B cell (primary cell): ENCODE measurements around the gene SMIM10L2A. TPM values are rescaled to one million over a fixed set of nuclear protein-coding genes. Genes with fewer than 3 reads are reported as not detected.
"Not testable (repeated sequence)": the region's sequence is repeated elsewhere in the genome, so short reads cannot be mapped to it uniquely, and the experiment has no call there.

ENCODE experiments used
- ATAC-seq: fragments of 200-7000 bp; cut with Tn5 transposase; one replicate; pipeline ENCODE4 v1.10.0; 2021; ENCODE audit warnings: low read depth, mild to moderate bottlenecking, moderate number of reproducible peaks, moderate library complexity
- CTCF ChIA-PET: fragments of 350-600 bp; sonication (Branson Sonifier 250); formaldehyde crosslinking; loops from one replicate; lab custom pipeline; 2021; ENCODE audit warnings: antibody characterized with exemption, inconsistent platforms; lab: Charles Lee
- POLR2A ChIA-PET: fragments of 350-600 bp; sonication (Branson Sonifier 250); formaldehyde crosslinking; loops from one replicate; lab custom pipeline; 2021; ENCODE audit warnings: antibody characterized with exemption; lab: Charles Lee
- DNase-seq: peaks from one replicate; pipeline ENCODE4 v3.0.0; 2013
- H2AFZ ChIP-seq: 2 replicates; pipeline ENCODE4 v1.6.1; 2012; ENCODE audit warnings: mild to moderate bottlenecking, low read depth, low read length; ENCODE audit not compliant: insufficient read depth, poor library complexity, severe bottlenecking
- H3K27ac ChIP-seq, 2 donors: 1 replicate in 1 of 2; 2 replicates in 1 of 2; pipeline ENCODE4 v1.5.1; 2012 to 2013; ENCODE audit warnings: low read length in 2 of 2, mild to moderate bottlenecking in 2 of 2, moderate library complexity in 1 of 2
- H3K27me3 ChIP-seq, 4 experiments: fragments of 200-600 bp in 1 of 4; sonication (generic) in 1 of 4; replicated peaks in 1 of 4; 1 replicate in 2 of 4; 2 replicates in 2 of 4; pipeline versions ENCODE4 v1.6.1 to v1.7.0; 2013 to 2016; ENCODE audit warnings: low read length in 3 of 4, mild to moderate bottlenecking in 2 of 4, mixed read lengths in 1 of 4, moderate library complexity in 1 of 4; ENCODE audit not compliant: insufficient read depth in 4 of 4, control insufficient read depth in 3 of 4; ENCODE audit errors: control extremely low read depth in 1 of 4
- H3K36me3 ChIP-seq, 2 experiments: replicated peaks in 1 of 2; 1 replicate in 1 of 2; 2 replicates in 1 of 2; pipeline versions ENCODE4 v1.6.1 to v1.7.1; 2013; ENCODE audit warnings: low read length in 1 of 2; ENCODE audit not compliant: insufficient read depth in 2 of 2, control insufficient read depth in 1 of 2; ENCODE audit errors: control extremely low read depth in 1 of 2, extremely low read depth in 1 of 2
- H3K4me1 ChIP-seq, 2 donors: fragments of 200-600 bp in 1 of 2; sonication (generic) in 1 of 2; 1 replicate in 1 of 2; 2 replicates in 1 of 2; pipeline versions ENCODE4 v1.5.1 to v1.6.1; 2013 to 2017; ENCODE audit warnings: low read length in 2 of 2; ENCODE audit not compliant: control insufficient read depth in 2 of 2, insufficient read depth in 2 of 2
- H3K4me2 ChIP-seq: replicated peaks from 2 replicates; pipeline ENCODE3; 2012; ENCODE audit warnings: mild to moderate bottlenecking, low read depth, low read length; ENCODE audit not compliant: poor library complexity, severe bottlenecking
- H3K4me3 ChIP-seq, 5 experiments: fragments of 200-600 bp in 1 of 5; sonication (generic) in 1 of 5; 1 replicate in 3 of 5; 2 replicates in 2 of 5; pipeline versions ENCODE4 v1.5.1 to v1.7.0; 2011 to 2016; ENCODE audit warnings: low read length in 4 of 5, mild to moderate bottlenecking in 4 of 5, low read depth in 2 of 5, control low read depth in 1 of 5, moderate library complexity in 1 of 5; ENCODE audit not compliant: insufficient read depth in 1 of 5; ENCODE audit errors: control extremely low read depth in 1 of 5, extremely low read depth in 1 of 5
- H3K79me2 ChIP-seq: fragments of 200-600 bp; sonication (generic); one replicate; pipeline ENCODE4 v1.6.0; 2016; ENCODE audit warnings: low read length; ENCODE audit not compliant: control insufficient read depth, insufficient read depth
- H3K9ac ChIP-seq: fragments of 200-600 bp; sonication (generic); 2 replicates; pipeline ENCODE4 v1.6.1; 2017; ENCODE audit warnings: mild to moderate bottlenecking, low read length, moderate library complexity
- H3K9me3 ChIP-seq, 3 donors: one replicate each; pipeline versions ENCODE4 v1.6.1 to v1.7.1; 2013; ENCODE audit warnings: low read length in 2 of 3; ENCODE audit not compliant: control insufficient read depth in 2 of 3, insufficient read depth in 1 of 3; ENCODE audit errors: control extremely low read depth in 1 of 3
- H4K20me1 ChIP-seq: 2 replicates; pipeline ENCODE4 v1.6.0; 2012; ENCODE audit warnings: mild to moderate bottlenecking, low read length; ENCODE audit not compliant: insufficient read depth, control insufficient read depth, poor library complexity, severe bottlenecking
- H3K27ac Mint-ChIP-seq: one replicate; pipeline ENCODE4 v1.8.0; 2021; ENCODE audit warnings: mixed read lengths
- H3K27me3 Mint-ChIP-seq: one replicate; pipeline ENCODE4 v1.8.0; 2021; ENCODE audit warnings: mixed read lengths
- H3K4me1 Mint-ChIP-seq: one replicate; pipeline ENCODE4 v1.8.0; 2021; ENCODE audit warnings: mixed read lengths
- H3K4me3 Mint-ChIP-seq: one replicate; pipeline ENCODE4 v1.8.0; 2021; ENCODE audit warnings: mixed read lengths
- H3K9me3 Mint-ChIP-seq: one replicate; pipeline ENCODE4 v1.8.0; 2022; ENCODE audit warnings: mixed read lengths; ENCODE audit not compliant: insufficient read depth
- CTCF ChIP-seq: fragments of 200-600 bp; IDR thresholded peaks from one replicate; pipeline ENCODE4 v1.8.0; 2022; ENCODE audit warnings: antibody characterized with exemption, mild to moderate bottlenecking
- EZH2 ChIP-seq: IDR thresholded peaks from 2 replicates; pipeline ENCODE4 v1.6.1; 2012; ENCODE audit warnings: borderline replicate concordance, low read depth, mild to moderate bottlenecking, moderate library complexity, low read length; ENCODE audit not compliant: insufficient read depth, poor library complexity, severe bottlenecking
- WGBS: methylation state at CpG from one replicate; pipeline ENCODE4 v1.1.5; 2013; ENCODE audit warnings: missing lambda C conversion rate; ENCODE audit not compliant: insufficient coverage; 5-methylcytosine and 5-hydroxymethylcytosine counted together
- intact Hi-C: fragments of 100-400 bp; cut with micrococcal nuclease; formaldehyde crosslinking; loops from one replicate; pipeline ENCODE4 v1.10.0; 2022
- polyA plus RNA-seq: library from polyadenylated mRNA; depleted of rRNA; stranded (reverse); fragments of >200 nt; gene quantifications from 2 replicates; pipeline ENCODE4 v1.2.3, GENCODE V29; 2012
- total RNA-seq, 2 donors: library from RNA; stranded (reverse); fragments of 120-200 nt in 1 of 2; gene quantifications; 1 replicate in 1 of 2; 2 replicates in 1 of 2; pipeline versions ENCODE4 v1.2.3 to v1.2.4, GENCODE V29; 2013 to 2022

SMIM10L2A gene
- total and polyA plus RNA-seq, 2 donors (not counting 1 experiment from before 2014, with no cell fraction given) = 0.25 to 0.76 TPM

DNA sequence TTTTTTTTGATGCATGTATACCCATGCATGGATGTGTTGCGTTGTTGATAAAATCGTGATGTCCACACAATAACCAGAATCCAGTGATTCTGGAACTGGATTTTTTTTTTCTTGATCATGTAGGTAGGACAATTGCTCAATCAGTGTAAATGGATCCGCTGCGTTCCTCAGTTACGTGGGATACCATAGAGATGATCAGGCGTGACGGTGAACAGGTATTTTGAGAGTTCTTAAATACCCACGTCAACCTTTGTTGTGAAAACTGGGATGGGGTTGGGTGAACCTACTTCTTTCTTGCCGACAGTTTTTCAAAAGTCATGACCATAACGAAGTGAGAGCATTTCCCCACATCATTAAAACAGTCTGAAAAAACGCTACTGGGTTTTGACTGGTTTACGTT is 913 bp upstream of the SMIM10L2A start:
- no peak overlapping the region for H3K27ac Mint-ChIP-seq
- intact Hi-C loops = loop anchor here (1.0 to 5.0 kb wide), 3 partner anchors 99 to 551 kb away; partner anchors contain the start of genes INTS6L and MMGT1
- H2AFZ ChIP-seq = no peak overlapping the region
- H3K4me2 ChIP-seq = no peak overlapping the region
- no peak overlapping the region for H3K4me3 ChIP-seq
- H3K9me3 ChIP-seq = no peaks in the 10 kb centered on the region
- peak overlapping the region; percentile 79 for H3K4me3 Mint-ChIP-seq
- no CpG with 5 or more reads among the region's 12 CpGs for WGBS
- DNase-seq (no peak), ATAC-seq (no peak)
- no peaks in the 10 kb centered on the region for H3K79me2 ChIP-seq
- H3K9ac ChIP-seq = no peak overlapping the region
- H3K36me3 ChIP-seq = no peaks in the 10 kb centered on the region
- no peaks in the 10 kb centered on the region for H3K9me3 Mint-ChIP-seq
- peaks cover 0 to 8% of the 10 kb centered on the region in 2 donors for H3K4me1 ChIP-seq
- TF ChIP-seq EZH2 (no peak), CTCF (no peak)
- H4K20me1 ChIP-seq = no peaks in the 10 kb centered on the region
- no peaks in the 10 kb centered on the region for H3K27me3 ChIP-seq
- H3K4me1 Mint-ChIP-seq = peaks cover 3% of the 10 kb centered on the region
- H3K27ac ChIP-seq = no peak overlapping the region
- H3K27me3 Mint-ChIP-seq = no peaks in the 10 kb centered on the region
- POLR2A ChIA-PET = no interaction called here
- CTCF ChIA-PET = interaction anchor here (0.7 kb wide), 1 partner anchor 124 kb away, joined by 3 read pairs; no protein-coding TSS in a partner anchor

DNA sequence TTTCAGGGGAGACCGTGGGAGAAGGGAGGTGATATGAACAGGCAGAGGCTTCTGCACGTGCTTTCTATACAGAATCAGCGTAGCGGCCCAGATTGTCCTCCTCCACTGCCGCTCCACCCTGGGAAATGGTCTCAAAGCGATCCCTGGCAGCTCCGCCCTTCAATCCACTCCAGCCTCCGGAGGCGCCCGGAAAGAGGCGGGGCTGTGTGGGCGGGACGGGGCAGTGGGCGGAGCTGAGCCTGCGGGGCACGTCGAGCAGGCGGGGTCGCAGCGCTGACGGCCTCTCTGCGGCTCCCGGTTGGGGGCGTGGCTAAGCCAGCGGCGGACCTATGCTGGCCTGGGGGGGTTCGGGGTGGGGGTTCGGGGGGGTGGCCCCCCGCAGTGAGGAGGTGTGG is 210 bp upstream of the SMIM10L2A start:
- H4K20me1 ChIP-seq = no peaks in the 10 kb centered on the region
- Mint-ChIP-seq H3K4me3 (peak overlapping the region; percentile 79), H3K4me1 (peaks cover 3% of the 10 kb centered on the region), H3K9me3 (no peaks in the 10 kb centered on the region), H3K27ac (no peak overlapping the region), H3K27me3 (no peaks in the 10 kb centered on the region)
- H3K79me2 ChIP-seq = no peaks in the 10 kb centered on the region
- no peaks in the 10 kb centered on the region for H3K9me3 ChIP-seq
- peak; percentile 93 for ATAC-seq
- H3K27me3 ChIP-seq = no peaks in the 10 kb centered on the region
- 38% methylated on average over 1 of the region's 29 CpGs for whole genome bisulfite sequencing
- H3K4me2 ChIP-seq = peak overlapping the region; percentile 75
- TF ChIP-seq EZH2 (no peak), CTCF (no peak)
- H3K36me3 ChIP-seq = no peaks in the 10 kb centered on the region
- ChIA-PET CTCF (interaction anchor here (0.7 kb wide), 1 partner anchor 123 kb away, joined by 3 read pairs; no protein-coding TSS in a partner anchor), POLR2A (interaction anchor here (1.0 kb wide), 1 partner anchor 100 kb away, joined by 4 read pairs; no protein-coding TSS in a partner anchor)
- peaks cover 0 to 8% of the 10 kb centered on the region in 2 donors for H3K4me1 ChIP-seq
- H3K9ac ChIP-seq = peak overlapping the region; percentile 42
- DNase-seq = peak; percentile 83
- H2AFZ ChIP-seq = peak overlapping the region; percentile 54
- H3K27ac ChIP-seq = no peak overlapping the region
- intact Hi-C loops = loop anchor here (1.0 to 5.0 kb wide), 3 partner anchors 99 to 551 kb away; partner anchors contain the start of genes INTS6L and MMGT1
- H3K4me3 ChIP-seq = peak overlapping the region in 4 of 5 experiments; percentile 17 to 51 (median 42)

DNA sequence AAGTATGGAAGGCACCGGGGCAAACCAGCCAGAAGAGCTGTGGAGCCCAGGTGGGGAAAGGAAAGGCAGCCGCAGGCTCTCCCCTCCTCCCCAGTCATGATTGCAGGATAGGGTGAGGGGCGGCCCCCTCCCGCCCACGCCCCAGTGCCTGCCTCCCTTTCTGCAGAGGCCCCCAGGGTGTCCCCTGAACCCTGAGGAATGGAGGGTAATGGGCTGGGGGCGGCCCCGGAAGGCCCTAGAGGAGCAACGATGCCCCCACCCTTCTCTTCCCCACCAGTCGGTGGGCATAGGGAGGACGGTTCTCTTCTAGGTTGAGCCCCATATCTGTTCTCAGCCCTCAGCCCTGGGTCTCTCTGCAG is 1.0 kb downstream of the SMIM10L2A start:
- CTCF ChIA-PET, ATAC-seq, H3K27me3 Mint-ChIP-seq, H3K27me3 ChIP-seq, POLR2A ChIA-PET, H3K4me1 ChIP-seq, H4K20me1 ChIP-seq, H3K79me2 ChIP-seq, H3K36me3 ChIP-seq, DNase-seq, H3K27ac Mint-ChIP-seq, H3K27ac ChIP-seq, H3K4me1 Mint-ChIP-seq, H3K9me3 ChIP-seq, H3K9me3 Mint-ChIP-seq: not testable (repeated sequence)
- peak overlapping the region; percentile 34 for H3K4me3 Mint-ChIP-seq
- peak overlapping the region in 1 of 5 experiments; percentile 50 for H3K4me3 ChIP-seq
- H2AFZ ChIP-seq = peak overlapping the region; percentile 54
- no CpG with 5 or more reads among the region's 10 CpGs for WGBS
- peak overlapping the region; percentile 75 for H3K4me2 ChIP-seq
- intact Hi-C loops = loop anchor here (5.0 kb wide), 2 partner anchors 125 to 550 kb away; partner anchors contain the start of gene MMGT1
- H3K9ac ChIP-seq = peak overlapping the region; percentile 37
